ENCODE data around the gene MRPL21.

- TF ChIP-seq NANOG (IDR thresholded peaks at IDR 0.05; ENCODE audit: borderline replicate concordance) (no peak), EZH2 (IDR thresholded peaks at IDR 0.05; ENCODE audit: low read depth, unreplicated experiment) (no peak), CTCF (conservative IDR thresholded peaks at IDR 0.05; ENCODE audit: low read depth in 2 of 2) (no peak), POLR2AphosphoS5 (IDR thresholded peaks at IDR 0.05; ENCODE audit: low read depth) (no peak), REST (IDR thresholded peaks at IDR 0.05; ENCODE audit: unreplicated experiment) (no peak), STAT1 (IDR thresholded peaks at IDR 0.05; ENCODE audit: unreplicated experiment) (no peak), ETS1 (IDR thresholded peaks at IDR 0.05) (no peak), CREB1 (CRISPR knock-in tag; IDR thresholded peaks at IDR 0.05; ENCODE audit: low read depth) (no peak), EZH2phosphoT487 (IDR thresholded peaks at IDR 0.05; ENCODE audit: unreplicated experiment) (no peak), ZNF331 (CRISPR knock-in tag; IDR thresholded peaks at IDR 0.05; ENCODE audit: low read depth) (no peak), JUNB (IDR thresholded peaks at IDR 0.05; ENCODE audit: unreplicated experiment) (no peak)
These were observed 48.2 kb downstream of the MRPL21 start for GRCh38 chr11:68855205-68855981.

Measured in GM23338 (cell line).